ENCODE measurements around the gene NOS2. TPM values are rescaled to one million over a fixed set of nuclear protein-coding genes. Genes with fewer than 3 reads are reported as not detected.
"Not testable (repeated sequence)": the region's sequence is repeated elsewhere in the genome, so short reads cannot be mapped to it uniquely, and the experiment has no call there.

Gene NOS2
- total and polyA plus RNA-seq, 3 donors from 2014 or later: 0.53 to 1.4 (median 0.87) TPM

GRCh38 chr17:27741361-27741861 lies 58.9 kb downstream of the NOS2 start:
- H3K4me3 ChIP-seq: no peak overlapping the region
- intact Hi-C loops (cut with DNase I; ENCODE audit: low total_unique reads): no loop called here
- TF ChIP-seq CTCF (IDR thresholded peaks at IDR 0.05) (no peak), POLR2A (IDR thresholded peaks at IDR 0.05) (no peak)
- no peaks in the 10 kb centered on the region for H3K36me3 ChIP-seq (ENCODE audit: low read depth, missing control alignments)
- H3K9me3 ChIP-seq: no peaks in the 10 kb centered on the region
- no peaks in the 10 kb centered on the region for H3K27me3 ChIP-seq
- DNase-seq: no peak
- WGBS, 2 donors: 39 to 45% methylated on average over 8 to 9 of the region's 9 CpGs
- no peaks in the 10 kb centered on the region for H3K4me1 ChIP-seq
- no peak overlapping the region for H3K27ac ChIP-seq

DNA sequence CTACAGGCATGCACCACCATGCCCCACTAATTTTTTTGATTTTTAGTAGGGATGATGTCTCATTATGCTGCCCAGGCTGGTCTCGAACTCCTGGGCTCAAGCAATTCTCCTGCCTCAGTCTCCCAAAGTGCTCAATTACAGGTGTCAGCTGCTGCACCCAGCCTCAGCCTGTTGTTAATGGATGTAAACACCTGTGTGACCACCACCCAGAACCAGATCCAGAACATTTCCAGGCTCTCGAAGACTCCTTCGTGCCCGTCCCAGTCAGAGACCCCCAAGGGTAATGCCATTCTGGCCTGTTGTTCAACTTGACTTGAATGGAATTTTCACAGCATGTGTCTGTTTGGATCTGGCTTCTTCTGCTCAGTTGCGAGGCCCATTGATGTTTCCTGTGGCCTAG lies 59.8 kb downstream of the NOS2 start:
- H3K4me3 ChIP-seq; intact Hi-C loops (cut with DNase I; ENCODE audit: low total_unique reads); H3K4me1 ChIP-seq; DNase-seq; H3K9me3 ChIP-seq; H3K27me3 ChIP-seq; H3K36me3 ChIP-seq (ENCODE audit: low read depth, missing control alignments); H3K27ac ChIP-seq: not testable (repeated sequence)
- WGBS, 2 donors: 85 to 98% methylated on average over 5 of the region's 5 CpGs

DNA sequence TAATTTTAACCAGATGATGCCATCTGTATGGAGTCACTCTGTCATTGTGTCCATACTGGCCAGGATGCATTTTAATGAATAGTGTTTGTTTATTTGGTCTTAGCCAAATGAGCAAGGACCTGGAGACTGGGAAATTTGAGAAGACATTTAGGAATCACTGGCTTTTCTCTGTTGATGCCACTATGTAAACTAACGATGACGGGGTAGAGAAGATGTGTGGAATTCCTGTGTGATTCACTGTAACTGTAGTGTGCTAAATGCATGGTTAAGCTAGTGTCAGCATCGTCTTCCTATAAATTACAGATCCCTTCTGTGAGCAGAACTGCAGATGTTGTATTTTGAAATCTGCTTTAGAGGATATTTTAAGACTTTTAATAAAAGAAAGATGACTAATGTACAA lies 66.6 kb downstream of the NOS2 start:
- no peak overlapping the region for H3K27ac ChIP-seq
- H3K27me3 ChIP-seq: no peaks in the 10 kb centered on the region
- DNase-seq: no peak
- 59 to 67% methylated on average over 3 of the region's 3 CpGs for WGBS, 2 donors
- no peaks in the 10 kb centered on the region for H3K9me3 ChIP-seq
- H3K4me3 ChIP-seq: no peak overlapping the region
- TF ChIP-seq POLR2A (IDR thresholded peaks at IDR 0.05): no peak
- no peak for TF ChIP-seq CTCF (IDR thresholded peaks at IDR 0.05)
- intact Hi-C loops (cut with DNase I; ENCODE audit: low total_unique reads): no loop called here
- no peaks in the 10 kb centered on the region for H3K4me1 ChIP-seq
- no peaks in the 10 kb centered on the region for H3K36me3 ChIP-seq (ENCODE audit: low read depth, missing control alignments)

- H3K9me3 ChIP-seq; H3K36me3 ChIP-seq (ENCODE audit: low read depth, missing control alignments); intact Hi-C loops (cut with DNase I; ENCODE audit: low total_unique reads); H3K4me1 ChIP-seq; H3K27ac ChIP-seq; H3K27me3 ChIP-seq; H3K4me3 ChIP-seq; DNase-seq: not testable (repeated sequence)
These were observed 67.6 kb downstream of the NOS2 start for GRCh38 chr17:27732746-27733145.

DNA sequence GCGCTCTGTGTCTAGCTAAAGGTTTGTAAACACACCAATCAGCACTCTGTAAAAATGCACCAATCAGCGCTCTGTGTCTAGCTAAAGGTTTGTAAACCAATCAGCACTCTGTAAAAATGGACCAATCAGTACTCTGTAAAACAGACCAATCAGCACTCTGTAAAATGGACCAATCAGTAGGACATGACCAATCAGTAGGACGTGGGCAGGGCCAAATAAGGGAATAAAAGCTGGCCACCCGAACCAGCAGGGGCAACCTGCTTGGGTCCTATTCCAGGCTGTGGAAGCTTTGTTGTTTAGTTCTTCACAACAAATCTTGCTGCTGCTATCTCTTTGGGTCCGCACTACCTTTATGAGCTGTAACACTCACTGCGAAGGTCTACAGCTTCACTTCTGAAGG lies 74.3 kb downstream of the NOS2 start:
- H3K4me3 ChIP-seq; H3K4me1 ChIP-seq; H3K27ac ChIP-seq; intact Hi-C loops (cut with DNase I; ENCODE audit: low total_unique reads); H3K27me3 ChIP-seq; DNase-seq; H3K36me3 ChIP-seq (ENCODE audit: low read depth, missing control alignments); H3K9me3 ChIP-seq: not testable (repeated sequence)
- WGBS, 2 donors: 85 to 86% methylated on average over 6 of the region's 6 CpGs

- Histone ChIP-seq H3K36me3 (ENCODE audit: low read depth, missing control alignments) (no peaks in the 10 kb centered on the region), H3K4me3 (no peak overlapping the region), H3K4me1 (no peaks in the 10 kb centered on the region), H3K27me3 (no peaks in the 10 kb centered on the region), H3K27ac (no peak overlapping the region), H3K9me3 (no peaks in the 10 kb centered on the region)
- 59% methylated on average over 3 of the region's 3 CpGs for WGBS, 2 donors
- no peak for TF ChIP-seq POLR2A (IDR thresholded peaks at IDR 0.05)
- no peak for TF ChIP-seq CTCF (IDR thresholded peaks at IDR 0.05)
- intact Hi-C loops (cut with DNase I; ENCODE audit: low total_unique reads): no loop called here
- DNase-seq: no peak
These were observed 78.5 kb downstream of the NOS2 start for GRCh38 chr17:27721797-27722196.

Small RNA genes lying within 50 kb of the gene (small RNA-seq; reads per million reads assigned to genes)
- gene AC130289.1 (0 reads per million in 2 donors), gene AC130289.2 (0 reads per million in 2 donors)

Other genes with a start within 250 kb of the NOS2 start
- 1 to 10 TPM; 7.2 to 7.4 TPM for gene LGALS9, start 169.3 kb downstream of the NOS2 start, total RNA-seq
- gene LGALS9, start 169.3 kb downstream of the NOS2 start, polyA plus RNA-seq (ENCODE audit: insufficient read depth, low read depth, low replicate concordance): 27.5 TPM
- 10 to 100 TPM; 42.9 to 60.2 TPM for gene LYRM9, start 92.8 kb upstream of the NOS2 start, total RNA-seq
- 31.6 TPM for gene LYRM9, start 92.8 kb upstream of the NOS2 start, polyA plus RNA-seq (ENCODE audit: insufficient read depth, low read depth, low replicate concordance)
- 10 to 100 TPM; 47.0 to 54.4 TPM for gene NLK, start 242.1 kb upstream of the NOS2 start, total RNA-seq
- 40.8 TPM for gene NLK, start 242.1 kb upstream of the NOS2 start, polyA plus RNA-seq (ENCODE audit: insufficient read depth, low read depth, low replicate concordance)